Thymus (tissue), 11 donors: ENCODE data around the gene KCNJ4. TPM values are rescaled to one million over a fixed set of nuclear protein-coding genes. Genes with fewer than 3 reads are reported as not detected.

Experiments
- DNase-seq, 9 donors: peaks; one replicate each; pipeline ENCODE4 v3.0.0-alpha.2; 2013; ENCODE audit warnings: low spot score in 9 of 9, low read depth in 6 of 9, missing footprints in 1 of 9
- H3K27ac ChIP-seq, 2 donors: one replicate each; pipeline ENCODE4 v1.5.1; 2013; ENCODE audit warnings: control low read depth in 1 of 2, low read depth in 1 of 2, low read length in 1 of 2, mild to moderate bottlenecking in 1 of 2, moderate library complexity in 1 of 2
- H3K27me3 ChIP-seq, 2 donors: one replicate each; pipeline ENCODE4 v1.5.1; 2013; ENCODE audit warnings: low read length in 1 of 2; ENCODE audit not compliant: control insufficient read depth in 2 of 2, insufficient read depth in 1 of 2
- H3K36me3 ChIP-seq, 2 donors: one replicate each; pipeline ENCODE4 v1.5.1; 2013; ENCODE audit warnings: low read length in 1 of 2, mild to moderate bottlenecking in 1 of 2, moderate library complexity in 1 of 2; ENCODE audit not compliant: control insufficient read depth in 2 of 2, insufficient read depth in 2 of 2
- H3K4me1 ChIP-seq, 2 donors: one replicate each; pipeline ENCODE4 v1.5.1; 2013; ENCODE audit warnings: low read length in 2 of 2; ENCODE audit not compliant: control insufficient read depth in 2 of 2, insufficient read depth in 2 of 2
- H3K4me3 ChIP-seq, 2 donors: one replicate each; pipeline ENCODE4 v1.5.1; 2013; ENCODE audit warnings: low read length in 2 of 2, control low read depth in 1 of 2, mild to moderate bottlenecking in 1 of 2
- H3K9me3 ChIP-seq, 2 donors: one replicate each; pipeline ENCODE4 v1.5.1; 2013; ENCODE audit warnings: low read length in 1 of 2, mild to moderate bottlenecking in 1 of 2; ENCODE audit not compliant: control insufficient read depth in 2 of 2, insufficient read depth in 1 of 2
- WGBS: extraction: QIAGEN DNeasy Blood & Tissue Kit; methylation state at CpG from one replicate; pipeline ENCODE4 v1.1.7; 2013; 5-methylcytosine and 5-hydroxymethylcytosine counted together
- polyA plus RNA-seq: library from polyadenylated mRNA; stranded (reverse); fragments of 200-250 nt; gene quantifications from one replicate; pipeline ENCODE4 v1.2.3, GENCODE V29; 2013
- total RNA-seq: library from RNA; stranded (reverse); fragments of 120-200 nt; gene quantifications from one replicate; pipeline ENCODE4 v1.2.4, GENCODE V29; 2013
- donor health status: healthy.

The KCNJ4 gene
- total and polyA plus RNA-seq, 2 donors = 0.32 to 0.66 TPM

GRCh38 chr22:38490475-38490874 is 35.5 kb upstream of the KCNJ4 start:
- DNase-seq = no peak
- Histone ChIP-seq H3K4me1 (peaks cover 5 to 7% of the 10 kb centered on the region in 2 donors), H3K27me3 (no peaks in the 10 kb centered on the region), H3K27ac (no peak overlapping the region), H3K4me3 (no peak overlapping the region), H3K9me3 (no peaks in the 10 kb centered on the region), H3K36me3 (peaks cover 84 to 96% of the 10 kb centered on the region in 2 donors)
- WGBS = 70% methylated on average over 2 of the region's 2 CpGs

GRCh38 chr22:38489561-38490145 is 34.7 kb upstream of the KCNJ4 start:
- no peaks in the 10 kb centered on the region for H3K27me3 ChIP-seq
- no peak overlapping the region for H3K27ac ChIP-seq
- no peak overlapping the region for H3K4me3 ChIP-seq
- 95% methylated on average over 7 of the region's 7 CpGs for WGBS
- H3K36me3 ChIP-seq = peaks cover 77 to 96% of the 10 kb centered on the region in 2 donors
- no peak for DNase-seq
- H3K4me1 ChIP-seq = peaks cover 5 to 7% of the 10 kb centered on the region in 2 donors
- no peaks in the 10 kb centered on the region for H3K9me3 ChIP-seq

GRCh38 chr22:38489142-38489541 is 34.1 kb upstream of the KCNJ4 start:
- H3K27ac ChIP-seq = no peak overlapping the region
- DNase-seq = no peak
- 98% methylated on average over 17 of the region's 17 CpGs for WGBS
- H3K4me3 ChIP-seq = no peak overlapping the region
- H3K27me3 ChIP-seq = no peaks in the 10 kb centered on the region
- H3K9me3 ChIP-seq = no peaks in the 10 kb centered on the region
- peaks cover 5 to 7% of the 10 kb centered on the region in 2 donors for H3K4me1 ChIP-seq
- H3K36me3 ChIP-seq = peaks cover 79 to 96% of the 10 kb centered on the region in 2 donors

GRCh38 chr22:38487946-38488345 is 32.9 kb upstream of the KCNJ4 start:
- Histone ChIP-seq H3K4me3 (no peak overlapping the region), H3K36me3 (peaks cover 79 to 96% of the 10 kb centered on the region in 2 donors), H3K27ac (no peak overlapping the region), H3K4me1 (peaks cover 5 to 7% of the 10 kb centered on the region in 2 donors), H3K9me3 (no peaks in the 10 kb centered on the region), H3K27me3 (no peaks in the 10 kb centered on the region)
- 95% methylated on average over 6 of the region's 6 CpGs for WGBS
- DNase-seq = no peak

DNA sequence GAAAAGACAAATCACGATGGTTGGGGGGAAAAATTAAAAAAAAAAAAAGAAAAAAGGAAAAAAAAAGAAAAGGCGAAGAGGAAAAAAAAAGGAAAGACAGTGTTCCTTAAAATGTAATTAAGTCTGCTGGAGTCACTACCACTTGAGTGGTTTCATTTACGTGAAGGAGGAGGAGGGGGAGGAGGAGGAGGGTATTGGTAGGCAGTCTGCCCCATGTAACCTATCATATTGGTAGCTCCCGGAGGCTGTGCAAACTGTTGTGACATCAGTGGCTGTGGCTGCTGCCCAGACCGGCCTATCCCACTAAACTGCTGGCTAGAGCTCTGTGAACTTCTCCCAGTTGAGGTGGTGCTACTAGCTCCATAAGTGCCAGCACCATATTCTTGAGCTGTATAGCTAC is 30.8 kb upstream of the KCNJ4 start:
- H3K9me3 ChIP-seq = no peaks in the 10 kb centered on the region
- 57% methylated on average over 5 of the region's 5 CpGs for WGBS
- peaks cover 5 to 7% of the 10 kb centered on the region in 2 donors for H3K4me1 ChIP-seq
- peaks cover 84 to 97% of the 10 kb centered on the region in 2 donors for H3K36me3 ChIP-seq
- peak overlapping the region in 1 of 2 donors; percentile 26 for H3K27ac ChIP-seq
- H3K4me3 ChIP-seq = no peak overlapping the region
- DNase-seq = no peak
- no peaks in the 10 kb centered on the region for H3K27me3 ChIP-seq

- no peak overlapping the region for H3K4me3 ChIP-seq
- H3K9me3 ChIP-seq = no peaks in the 10 kb centered on the region
- peaks cover 5 to 7% of the 10 kb centered on the region in 2 donors for H3K4me1 ChIP-seq
- H3K27me3 ChIP-seq = no peaks in the 10 kb centered on the region
- H3K36me3 ChIP-seq = peaks cover 77 to 91% of the 10 kb centered on the region in 2 donors
- DNase-seq = no peak
- 84% methylated on average over 1 of the region's 1 CpG for WGBS
- H3K27ac ChIP-seq = peak overlapping the region in 1 of 2 donors; percentile 5
Observed at GRCh38 chr22:38484244-38484643, 29.2 kb upstream of the KCNJ4 start.

- H3K4me3 ChIP-seq = no peak overlapping the region
- WGBS = 99% methylated on average over 6 of the region's 6 CpGs
- H3K27me3 ChIP-seq = no peaks in the 10 kb centered on the region
- DNase-seq = no peak
- peaks cover 68 to 80% of the 10 kb centered on the region in 2 donors for H3K36me3 ChIP-seq
- H3K9me3 ChIP-seq = no peaks in the 10 kb centered on the region
- H3K27ac ChIP-seq = no peak overlapping the region
- H3K4me1 ChIP-seq = peaks cover 5 to 7% of the 10 kb centered on the region in 2 donors
Observed at GRCh38 chr22:38482662-38483308, 27.8 kb upstream of the KCNJ4 start.

DNA sequence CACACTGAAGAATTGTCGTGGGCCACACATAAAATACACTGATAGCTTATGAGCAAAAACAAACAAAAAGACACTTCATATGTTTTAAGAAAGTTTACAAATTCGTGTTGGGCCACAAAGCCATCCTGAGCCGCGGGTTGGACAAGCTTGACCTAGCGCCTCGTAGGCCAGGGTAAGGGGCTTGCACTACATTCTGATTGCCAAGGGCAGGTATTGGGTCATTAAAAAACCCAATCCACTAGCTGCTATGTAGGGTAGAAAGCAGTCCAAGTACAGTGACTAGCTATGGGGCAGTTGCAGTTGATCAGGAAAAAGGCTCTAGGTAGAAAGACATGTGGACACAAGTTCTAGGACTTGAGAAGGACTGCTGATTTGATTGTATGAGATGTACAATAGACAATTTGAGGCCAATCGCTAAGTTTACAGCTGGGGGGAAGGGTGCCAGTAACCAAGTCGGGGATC is 26.9 kb upstream of the KCNJ4 start:
- WGBS = 98% methylated on average over 8 of the region's 8 CpGs
- Histone ChIP-seq H3K36me3 (peaks cover 59 to 74% of the 10 kb centered on the region in 2 donors), H3K27ac (no peak overlapping the region), H3K27me3 (no peaks in the 10 kb centered on the region), H3K4me1 (peaks cover 5 to 7% of the 10 kb centered on the region in 2 donors), H3K9me3 (no peaks in the 10 kb centered on the region), H3K4me3 (no peak overlapping the region)
- no peak for DNase-seq

- Histone ChIP-seq H3K27me3 (no peaks in the 10 kb centered on the region), H3K4me1 (peaks cover 4 to 5% of the 10 kb centered on the region in 2 donors), H3K36me3 (peaks cover 53 to 68% of the 10 kb centered on the region in 2 donors), H3K27ac (no peak overlapping the region), H3K9me3 (no peaks in the 10 kb centered on the region), H3K4me3 (no peak overlapping the region)
- no peak for DNase-seq
- WGBS = 97% methylated on average over 3 of the region's 3 CpGs
Observed at GRCh38 chr22:38481162-38481870, 26.3 kb upstream of the KCNJ4 start.
